GM04503 (cell line): Measurements from ENCODE around the gene COL19A1.

Experiments
- DNase-seq: peaks from one replicate; pipeline ENCODE4 v3.0.0-alpha.2; 2012; ENCODE audit warnings: low read depth

COL19A1 gene

GRCh38 chr6:70060680-70061079, 194.3 kb downstream of the COL19A1 start:
- DNase-seq = no peak

GRCh38 chr6:70061546-70061945, 195.2 kb downstream of the COL19A1 start:
- no peak for DNase-seq

- DNase-seq = no peak
Observed at GRCh38 chr6:70062010-70062409, 195.7 kb downstream of the COL19A1 start.

GRCh38 chr6:70072540-70073179, 206.3 kb downstream of the COL19A1 start:
- no peak for DNase-seq

GRCh38 chr6:70073637-70074036, 207.3 kb downstream of the COL19A1 start:
- no peak for DNase-seq

GRCh38 chr6:70079241-70079640, 212.9 kb downstream of the COL19A1 start:
- DNase-seq = no peak

- no peak for DNase-seq
Observed at GRCh38 chr6:70080443-70081070, 214.2 kb downstream of the COL19A1 start.

- no peak for DNase-seq
Observed at GRCh38 chr6:70082830-70083229, 216.5 kb downstream of the COL19A1 start.

GRCh38 chr6:70086806-70087205, 220.4 kb downstream of the COL19A1 start:
- DNase-seq = no peak

- no peak for DNase-seq
Observed at GRCh38 chr6:70094156-70094555, 227.8 kb downstream of the COL19A1 start.

- no peak for DNase-seq
Observed at GRCh38 chr6:70099732-70100131, 233.4 kb downstream of the COL19A1 start.

GRCh38 chr6:70103798-70104197, 237.4 kb downstream of the COL19A1 start:
- no peak for DNase-seq

GRCh38 chr6:70107852-70108629, 241.7 kb downstream of the COL19A1 start:
- no peak for DNase-seq

GRCh38 chr6:70110126-70111022, 244.0 kb downstream of the COL19A1 start:
- DNase-seq = no peak

- DNase-seq = no peak
Observed at GRCh38 chr6:70111737-70112136, 245.4 kb downstream of the COL19A1 start.

GRCh38 chr6:70112716-70113115, 246.4 kb downstream of the COL19A1 start:
- no peak for DNase-seq

GRCh38 chr6:70113171-70113570, 246.8 kb downstream of the COL19A1 start:
- no peak for DNase-seq

GRCh38 chr6:70118670-70119069, 252.3 kb downstream of the COL19A1 start:
- DNase-seq = no peak

GRCh38 chr6:70119218-70119835, 253.0 kb downstream of the COL19A1 start:
- DNase-seq = no peak

GRCh38 chr6:70124443-70124842, 258.1 kb downstream of the COL19A1 start:
- no peak for DNase-seq

GRCh38 chr6:70124882-70125545, 258.7 kb downstream of the COL19A1 start:
- peak; percentile 25 for DNase-seq
